ENCODE measurements around the gene TRPT1.

TRPT1 gene

GRCh38 chr11:64232967-64233315 lies 7.0 kb upstream of the TRPT1 start:
- H3K9me3 ChIP-seq (ENCODE audit: control insufficient read depth, insufficient read depth, low read depth, low read length): no peaks in the 10 kb centered on the region
- H3K36me3 ChIP-seq (ENCODE audit: control insufficient read depth in 2 of 2, insufficient read depth in 1 of 2, low read length in 2 of 2): peaks cover 0 to 20% of the 10 kb centered on the region in 2 experiments; a peak in 1 of 3 replicates
- no peaks in the 10 kb centered on the region for H3K4me1 ChIP-seq (ENCODE audit: control insufficient read depth, insufficient read depth, low read length)
- POLR2A ChIA-PET: interaction anchor here (0.7 to 3.5 kb wide), 4 partner anchors 8 to 172 kb away, joined by 3 to 18 read pairs (median 8); partner anchors contain the start of genes FKBP2 and STIP1
- TF ChIP-seq IKZF3 (tag by site-specific recombination; IDR thresholded peaks at IDR 0.05) (no peak), SP3 (tag by site-specific recombination; IDR thresholded peaks at IDR 0.05) (no peak), ZNF335 (tag by site-specific recombination; conservative IDR thresholded peaks at IDR 0.05) (no peak), OSR2 (tag by site-specific recombination; IDR thresholded peaks at IDR 0.05) (no peak), ZNF10 (tag by site-specific recombination; IDR thresholded peaks at IDR 0.05) (no peak), ZNF639 (tag by site-specific recombination; IDR thresholded peaks at IDR 0.05) (no peak), ZFP37 (tag by site-specific recombination; IDR thresholded peaks at IDR 0.05) (no peak), ZNF24 (tag by site-specific recombination; IDR thresholded peaks at IDR 0.05) (no peak), SALL2 (tag by site-specific recombination; IDR thresholded peaks at IDR 0.05; ENCODE audit: borderline replicate concordance) (no peak), ZNF140 (tag by site-specific recombination; IDR thresholded peaks at IDR 0.05) (no peak), ZNF610 (tag by site-specific recombination; IDR thresholded peaks at IDR 0.05; ENCODE audit: borderline replicate concordance) (no peak), FEZF1 (tag by site-specific recombination; IDR thresholded peaks at IDR 0.05) (no peak), GLIS2 (tag by site-specific recombination; IDR thresholded peaks at IDR 0.05) (no peak), KLF10 (tag by site-specific recombination; IDR thresholded peaks at IDR 0.05) (no peak), ZNF677 (tag by site-specific recombination; IDR thresholded peaks at IDR 0.05) (no peak), ZNF791 (tag by site-specific recombination; IDR thresholded peaks at IDR 0.05) (no peak), ZNF785 (tag by site-specific recombination; IDR thresholded peaks at IDR 0.05) (no peak), ZNF768 (tag by site-specific recombination; IDR thresholded peaks at IDR 0.05) (no peak)
- TF ChIP-seq, protein P1, sequence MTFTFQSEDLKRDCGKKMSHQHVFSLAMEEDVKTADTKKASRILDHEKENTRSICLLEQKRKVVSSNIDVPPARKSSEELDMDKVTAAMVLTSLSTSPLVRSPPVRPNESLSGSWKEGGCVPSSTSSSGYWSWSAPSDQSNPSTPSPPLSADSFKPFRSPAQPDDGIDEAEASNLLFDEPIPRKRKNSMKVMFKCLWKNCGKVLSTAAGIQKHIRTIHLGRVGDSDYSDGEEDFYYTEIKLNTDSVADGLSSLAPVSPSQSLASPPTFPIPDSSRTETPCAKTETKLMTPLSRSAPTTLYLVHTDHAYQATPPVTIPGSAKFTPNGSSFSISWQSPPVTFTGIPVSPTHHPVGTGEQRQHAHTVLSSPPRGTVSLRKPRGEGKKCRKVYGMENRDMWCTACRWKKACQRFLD (tag by site-specific recombination; IDR thresholded peaks at IDR 0.05): no peak
- H3K4me3 ChIP-seq (ENCODE audit: low read depth, low read length): no peak overlapping the region
- CTCF ChIA-PET: interaction anchor here (0.7 to 2.3 kb wide), 6 partner anchors 12 to 396 kb away, joined by 3 to 12 read pairs (median 3); partner anchors contain the start of gene PLCB3
- H3K27ac ChIP-seq (ENCODE audit: extremely low read depth, low read depth, low read length): no peak overlapping the region

- ChIA-PET CTCF (interaction anchor here (0.6 to 2.3 kb wide), 5 partner anchors 18 to 395 kb away, joined by 3 to 12 read pairs (median 3); partner anchors contain the start of gene PLCB3), POLR2A (interaction anchor here (0.7 to 3.5 kb wide), 4 partner anchors 9 to 173 kb away, joined by 3 to 18 read pairs (median 8); partner anchors contain the start of genes FKBP2 and STIP1)
- Histone ChIP-seq H3K9me3 (ENCODE audit: control insufficient read depth, insufficient read depth, low read depth, low read length) (no peaks in the 10 kb centered on the region), H3K36me3 (ENCODE audit: control insufficient read depth in 2 of 2, insufficient read depth in 1 of 2, low read length in 2 of 2) (peaks cover 0 to 14% of the 10 kb centered on the region in 2 experiments; a peak in 1 of 3 replicates), H3K27ac (ENCODE audit: extremely low read depth, low read depth, low read length) (no peak overlapping the region), H3K4me1 (ENCODE audit: control insufficient read depth, insufficient read depth, low read length) (no peaks in the 10 kb centered on the region), H3K4me3 (ENCODE audit: low read depth, low read length) (no peak overlapping the region)
- TF ChIP-seq EGR2 (tag by site-specific recombination; IDR thresholded peaks at IDR 0.05; ENCODE audit: low read depth) (no peak), ZNF785 (tag by site-specific recombination; IDR thresholded peaks at IDR 0.05) (no peak), ZIC2 (tag by site-specific recombination; IDR thresholded peaks at IDR 0.05) (peak; percentile 44), SP7 (tag by site-specific recombination; IDR thresholded peaks at IDR 0.05) (no peak), AEBP2 (tag by site-specific recombination; IDR thresholded peaks at IDR 0.05; ENCODE audit: borderline replicate concordance) (no peak)
- TF ChIP-seq, protein P2, sequence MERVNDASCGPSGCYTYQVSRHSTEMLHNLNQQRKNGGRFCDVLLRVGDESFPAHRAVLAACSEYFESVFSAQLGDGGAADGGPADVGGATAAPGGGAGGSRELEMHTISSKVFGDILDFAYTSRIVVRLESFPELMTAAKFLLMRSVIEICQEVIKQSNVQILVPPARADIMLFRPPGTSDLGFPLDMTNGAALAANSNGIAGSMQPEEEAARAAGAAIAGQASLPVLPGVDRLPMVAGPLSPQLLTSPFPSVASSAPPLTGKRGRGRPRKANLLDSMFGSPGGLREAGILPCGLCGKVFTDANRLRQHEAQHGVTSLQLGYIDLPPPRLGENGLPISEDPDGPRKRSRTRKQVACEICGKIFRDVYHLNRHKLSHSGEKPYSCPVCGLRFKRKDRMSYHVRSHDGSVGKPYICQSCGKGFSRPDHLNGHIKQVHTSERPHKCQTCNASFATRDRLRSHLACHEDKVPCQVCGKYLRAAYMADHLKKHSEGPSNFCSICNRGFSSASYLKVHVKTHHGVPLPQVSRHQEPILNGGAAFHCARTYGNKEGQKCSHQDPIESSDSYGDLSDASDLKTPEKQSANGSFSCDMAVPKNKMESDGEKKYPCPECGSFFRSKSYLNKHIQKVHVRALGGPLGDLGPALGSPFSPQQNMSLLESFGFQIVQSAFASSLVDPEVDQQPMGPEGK (tag by site-specific recombination; IDR thresholded peaks at IDR 0.05): no peak
Observed at GRCh38 chr11:64232182-64232966, 6.4 kb upstream of the TRPT1 start.

Measured in HEK293 (cell line).